Right ventricle myocardium superior (tissue), 1 donor: ENCODE data around the gene GAS2L2. TPM values are rescaled to one million over a fixed set of nuclear protein-coding genes. Genes with fewer than 3 reads are reported as not detected.

Experiments
- ATAC-seq: fragments of 200-7000 bp; cut with Tn5 transposase; one replicate; pipeline ENCODE4 v1.9.1; 2020; ENCODE audit warnings: mild to moderate bottlenecking; ENCODE audit not compliant: poor library complexity
- DNase-seq: peaks from one replicate; pipeline ENCODE4 v3.0.0-alpha.2; 2020
- intact Hi-C: fragments of 100-400 bp; cut with DNase I; formaldehyde crosslinking; loops from one replicate; pipeline ENCODE4 v1.11.2; 2022
- total RNA-seq: library from RNA; stranded (reverse); fragmentation: NEBNext Ultra II Directional; extraction: Animal tissue kit (Norgen Biotek cat#: 25700); gene quantifications from one replicate; pipeline ENCODE4 v1.2.1, GENCODE V29; 2021
- donor health status: DM: no; HTN: yes; CAD: no; lungs with severe emphysema.

GAS2L2 gene
- total RNA-seq, 1 donor from 2014 or later, result 0.11 TPM

DNA sequence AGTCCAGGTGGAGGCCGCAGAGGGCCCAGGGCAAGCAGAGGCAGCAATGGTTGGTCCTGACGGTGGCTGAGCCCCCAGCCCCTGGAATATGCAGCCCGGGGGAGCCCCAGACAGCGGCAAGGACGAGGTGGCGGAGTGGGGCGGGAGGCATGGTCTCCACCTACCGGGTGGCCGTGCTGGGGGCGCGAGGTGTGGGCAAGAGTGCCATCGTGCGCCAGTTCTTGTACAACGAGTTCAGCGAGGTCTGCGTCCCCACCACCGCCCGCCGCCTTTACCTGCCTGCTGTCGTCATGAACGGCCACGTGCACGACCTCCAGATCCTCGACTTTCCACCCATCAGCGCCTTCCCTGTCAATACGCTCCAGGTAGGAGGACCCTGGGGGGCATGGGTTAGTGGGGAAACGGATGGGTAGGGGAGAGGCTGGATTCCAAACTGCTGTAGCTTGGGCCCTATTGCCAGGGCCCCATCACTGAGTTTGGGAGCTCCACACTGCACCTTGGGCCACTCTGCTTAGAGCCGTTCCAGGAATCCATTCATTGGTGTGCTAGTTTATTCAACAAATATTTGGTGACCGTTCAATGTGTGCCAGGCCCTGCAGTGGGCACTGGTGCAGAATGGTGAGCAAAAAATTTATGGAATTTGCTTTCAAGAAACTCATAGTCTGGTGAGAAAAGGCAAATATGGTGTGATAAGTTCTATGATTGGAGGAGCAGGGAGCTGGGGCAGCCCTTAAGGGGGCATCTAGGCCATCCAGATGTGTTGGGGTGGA, 17.8 kb downstream of the GAS2L2 start:
- ATAC-seq (no peak), DNase-seq (no peak)
- intact Hi-C loops, result no loop called here

DNA sequence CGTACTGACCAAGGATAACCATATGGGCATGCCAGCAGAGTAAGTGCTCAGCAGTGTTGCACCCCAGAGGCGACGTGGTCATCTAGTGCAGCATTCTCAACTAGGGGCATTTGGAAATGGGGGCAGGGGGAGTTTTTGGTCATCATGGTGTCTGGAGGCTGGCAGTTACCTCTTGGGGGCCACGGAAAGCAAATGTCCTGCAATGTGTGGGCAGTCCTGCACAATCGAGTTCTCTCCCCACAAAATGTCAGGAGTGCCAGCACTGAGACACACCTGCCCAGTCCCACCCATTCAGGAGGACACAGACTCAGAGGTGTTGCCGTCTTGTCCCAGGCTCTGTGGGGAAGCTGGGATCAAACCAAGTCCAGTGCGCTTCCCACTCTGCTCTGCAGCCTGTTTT, 18.6 kb downstream of the GAS2L2 start:
- intact Hi-C loops, result no loop called here

GRCh38 chr17:35733366-35733765, 19.7 kb downstream of the GAS2L2 start:
- no peak for ATAC-seq
- DNase-seq, result no peak
- intact Hi-C loops, result no loop called here

More for the DNA sequence above, 18.6 kb downstream of the GAS2L2 start:
- DNase-seq, result no peak
- ATAC-seq, result no peak

- DNase-seq (no peak), ATAC-seq (no peak)
Observed at GRCh38 chr17:35732806-35733136, 20.3 kb downstream of the GAS2L2 start.

GRCh38 chr17:35731917-35732805, 20.9 kb downstream of the GAS2L2 start:
- DNase-seq, result no peak
- intact Hi-C loops, result no loop called here
- peak; percentile 32 for ATAC-seq

More at GRCh38 chr17:35732806-35733136, 20.3 kb downstream of the GAS2L2 start:
- intact Hi-C loops, result no loop called here

- peak; percentile 73 for DNase-seq
- intact Hi-C loops, result no loop called here
- peak; percentile 89 for ATAC-seq
Observed at GRCh38 chr17:35731239-35731916, 21.7 kb downstream of the GAS2L2 start, which contains the start of gene RASL10B. RASL10B (plus strand) TSS chr17:35731639; CDS start chr17:35735185, 3,546 bp downstream.

DNA sequence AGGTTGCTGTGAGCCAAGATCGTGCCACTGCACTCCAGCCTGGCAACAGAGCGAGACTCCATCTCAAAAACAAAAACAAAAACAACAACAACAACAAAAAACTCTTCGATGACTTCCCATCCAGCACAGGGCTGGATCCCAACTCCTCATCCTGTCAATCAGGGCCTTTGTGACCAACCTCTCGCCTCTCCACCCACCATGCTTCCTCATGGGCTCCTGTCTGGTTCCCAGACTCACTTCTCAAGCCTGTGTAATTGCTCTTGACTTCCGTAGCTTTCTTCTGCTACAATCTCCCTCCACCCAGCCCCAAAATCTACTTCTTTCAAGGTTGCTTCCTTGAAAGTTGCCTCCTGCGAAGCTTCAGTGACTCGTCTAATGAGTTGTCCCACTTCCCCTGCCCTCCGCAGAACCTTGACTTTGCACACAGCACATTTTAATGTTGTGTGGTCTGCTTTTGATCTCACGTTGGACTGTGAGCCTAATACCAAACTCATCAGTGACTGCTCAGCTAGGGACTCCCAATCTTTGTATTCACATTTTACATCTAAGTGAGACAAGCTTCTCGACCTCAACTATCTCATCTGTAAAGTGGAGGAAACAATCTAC, 22.5 kb downstream of the GAS2L2 start:
- DNase-seq, result no peak
- ATAC-seq, result no peak
- intact Hi-C loops, result no loop called here

GRCh38 chr17:35729405-35729833, 23.6 kb downstream of the GAS2L2 start:
- intact Hi-C loops, result no loop called here
- no peak for ATAC-seq

GRCh38 chr17:35728551-35728950, 24.5 kb downstream of the GAS2L2 start:
- intact Hi-C loops, result no loop called here
- ATAC-seq (no peak), DNase-seq (no peak)

More at GRCh38 chr17:35729405-35729833, 23.6 kb downstream of the GAS2L2 start:
- DNase-seq, result no peak

GRCh38 chr17:35727635-35728034, 25.4 kb downstream of the GAS2L2 start:
- ATAC-seq (no peak), DNase-seq (no peak)
- intact Hi-C loops, result no loop called here

GRCh38 chr17:35726953-35727460, 26.0 kb downstream of the GAS2L2 start:
- no peak for ATAC-seq
- intact Hi-C loops, result no loop called here
- DNase-seq, result no peak

DNA sequence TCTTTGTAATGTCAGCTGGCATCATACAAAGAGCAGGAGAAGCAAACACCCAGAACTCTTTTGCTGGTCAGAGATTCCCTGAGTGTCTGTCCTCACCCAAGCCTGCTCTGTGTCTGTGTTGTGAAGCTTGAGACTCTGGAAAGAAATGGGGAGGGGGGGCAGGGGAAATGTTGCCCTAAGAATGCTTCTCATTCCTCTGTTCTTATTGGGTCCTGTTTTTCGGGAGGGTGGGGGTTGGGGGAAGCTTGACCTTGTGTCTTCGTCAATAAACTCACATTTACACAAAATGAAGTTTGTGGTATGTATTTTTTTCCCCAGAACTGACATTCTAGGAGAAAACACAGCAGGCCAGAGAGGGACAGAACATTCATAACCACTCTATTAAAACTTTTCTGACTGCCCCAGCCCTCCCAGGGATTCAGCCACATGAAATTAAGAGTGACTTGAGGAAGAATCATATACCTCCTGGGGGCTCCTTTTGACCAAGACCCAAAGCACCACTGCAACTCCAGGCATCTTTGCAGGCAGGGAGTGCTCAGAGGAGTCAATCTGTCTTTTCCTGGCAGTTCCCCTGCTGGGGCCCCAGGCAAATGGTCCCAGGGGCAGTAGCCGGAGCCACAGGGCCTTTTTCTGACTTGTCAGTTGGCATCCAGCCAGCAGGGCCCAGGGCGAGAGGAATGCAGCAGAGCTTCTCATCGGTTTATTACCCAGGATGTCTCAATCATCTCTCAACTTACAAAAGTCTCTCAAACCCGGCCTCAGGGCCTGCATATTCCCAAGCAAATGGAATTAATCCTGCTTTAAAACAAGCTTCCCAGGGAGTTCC, 26.7 kb downstream of the GAS2L2 start:
- intact Hi-C loops, result no loop called here
- DNase-seq (peak; percentile 78), ATAC-seq (peak; percentile 55)

DNA sequence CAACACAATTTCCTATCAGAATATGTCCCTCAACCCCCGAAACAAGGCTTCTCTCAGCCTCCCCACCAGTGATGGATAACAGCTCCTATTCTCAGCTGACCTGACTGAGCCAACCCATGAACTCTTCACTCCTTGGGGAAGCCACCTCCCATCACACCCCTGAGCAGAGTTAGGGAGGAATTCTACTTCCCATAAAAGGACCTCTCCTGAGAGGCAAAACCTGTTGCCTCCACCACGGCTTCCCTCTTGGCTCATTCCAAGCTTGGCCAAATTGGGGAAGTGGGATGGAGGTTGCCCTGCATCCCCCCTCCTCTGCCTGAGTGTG, 27.3 kb downstream of the GAS2L2 start:
- ATAC-seq (no peak), DNase-seq (no peak)
- intact Hi-C loops, result no loop called here

DNA sequence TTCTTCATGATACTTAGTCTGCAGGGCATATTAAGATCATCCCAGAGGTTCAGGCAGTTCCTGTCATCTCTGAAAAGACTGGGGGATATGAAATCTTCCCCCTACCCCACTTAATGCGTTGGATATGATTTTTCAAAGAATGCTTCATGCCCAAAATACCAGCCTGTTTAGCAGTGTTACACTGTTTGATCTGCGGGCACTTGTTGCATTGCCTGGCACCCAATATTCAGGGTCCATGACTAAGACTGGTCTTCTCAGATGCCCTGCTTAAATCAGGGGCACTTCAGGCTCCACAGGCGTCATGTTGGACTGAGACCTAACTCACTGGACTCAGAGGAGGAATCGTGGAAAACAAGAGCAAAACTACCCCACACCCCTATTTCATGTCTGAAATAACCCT, 28.0 kb downstream of the GAS2L2 start:
- intact Hi-C loops, result no loop called here
- ATAC-seq (no peak), DNase-seq (no peak)

DNA sequence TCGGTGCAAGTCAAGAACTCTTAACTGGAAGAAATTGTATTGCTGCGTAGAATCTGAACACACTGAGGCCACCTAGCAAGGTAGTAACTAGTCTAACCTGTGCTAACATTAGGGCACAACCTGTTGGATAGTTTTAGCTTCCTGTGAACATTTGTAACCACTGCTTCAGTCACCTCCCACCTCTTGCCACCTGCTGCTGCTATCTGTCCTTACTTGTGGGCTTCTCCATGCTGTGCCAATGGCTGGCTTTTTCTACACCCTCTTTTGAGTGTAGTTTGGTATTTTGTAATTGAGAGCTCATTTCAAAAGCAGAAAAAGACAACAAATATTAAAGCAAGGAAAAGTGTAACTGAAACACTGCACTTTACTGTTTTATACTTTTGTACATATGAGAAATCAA, 29.3 kb downstream of the GAS2L2 start:
- DNase-seq, result no peak
- intact Hi-C loops, result no loop called here
- no peak for ATAC-seq

GRCh38 chr17:35717475-35717874, 35.6 kb downstream of the GAS2L2 start:
- intact Hi-C loops, result no loop called here

DNA sequence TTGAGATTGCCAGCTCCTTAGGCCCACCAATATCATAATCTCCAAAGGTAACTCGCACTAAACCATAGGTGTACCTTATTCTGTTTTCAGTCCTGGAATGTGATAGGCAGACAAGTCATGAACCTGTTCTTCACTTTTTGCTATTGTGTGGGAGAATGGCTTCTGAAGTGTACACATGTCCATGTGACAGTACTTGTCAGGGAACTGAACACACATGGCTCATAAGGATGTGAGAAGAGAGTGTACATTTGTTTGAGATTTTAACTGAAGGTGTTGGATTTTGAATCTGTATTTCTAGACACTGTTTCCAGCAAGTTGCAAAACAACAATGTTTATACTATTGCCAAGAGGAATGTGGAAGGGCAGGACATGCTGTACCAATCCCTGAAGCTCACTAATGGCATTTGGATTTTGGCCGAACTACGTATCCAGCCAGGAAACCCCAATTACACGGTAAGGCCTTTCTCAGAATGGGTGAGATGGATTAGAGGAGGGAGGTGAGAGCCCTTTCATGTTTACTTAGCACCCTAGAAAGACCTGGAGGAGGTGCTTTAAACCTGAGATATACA, 36.1 kb downstream of the GAS2L2 start:
- DNase-seq (no peak), ATAC-seq (peak; percentile 73)
- intact Hi-C loops, result no loop called here

More at GRCh38 chr17:35717475-35717874, 35.6 kb downstream of the GAS2L2 start:
- ATAC-seq (peak; percentile 41), DNase-seq (no peak)

DNA sequence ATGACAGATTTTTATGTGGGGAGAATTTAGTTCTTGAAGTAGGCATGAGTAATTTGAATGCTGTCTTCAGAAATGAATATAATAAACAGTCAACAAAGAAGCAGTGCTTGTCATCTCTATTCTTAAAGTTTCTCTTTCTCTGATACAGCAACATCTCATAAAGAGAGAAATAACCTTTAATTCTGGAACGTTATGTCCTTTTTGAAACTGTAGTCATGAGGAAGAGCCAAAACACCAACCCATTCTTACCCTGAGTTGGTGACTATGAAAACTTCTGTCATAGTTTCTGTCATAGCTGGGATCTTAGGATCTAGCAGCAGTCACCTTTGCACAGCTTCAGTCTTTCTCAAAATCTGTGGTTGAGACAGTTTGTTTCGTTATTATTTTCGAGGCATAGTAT, 36.9 kb downstream of the GAS2L2 start:
- intact Hi-C loops, result no loop called here
- ATAC-seq (no peak), DNase-seq (no peak)
